GM12874 (cell line): ENCODE data around the gene F10.

ENCODE experiments used
- TF ChIP-seq, protein P1 (sequence below): IDR thresholded peaks from 2 replicates; pipeline ENCODE4 v1.5.1; 2011; ENCODE audit warnings: low read depth, mild to moderate bottlenecking, control low read depth, low read length, moderate library complexity; ENCODE audit not compliant: insufficient read depth

Gene F10

DNA sequence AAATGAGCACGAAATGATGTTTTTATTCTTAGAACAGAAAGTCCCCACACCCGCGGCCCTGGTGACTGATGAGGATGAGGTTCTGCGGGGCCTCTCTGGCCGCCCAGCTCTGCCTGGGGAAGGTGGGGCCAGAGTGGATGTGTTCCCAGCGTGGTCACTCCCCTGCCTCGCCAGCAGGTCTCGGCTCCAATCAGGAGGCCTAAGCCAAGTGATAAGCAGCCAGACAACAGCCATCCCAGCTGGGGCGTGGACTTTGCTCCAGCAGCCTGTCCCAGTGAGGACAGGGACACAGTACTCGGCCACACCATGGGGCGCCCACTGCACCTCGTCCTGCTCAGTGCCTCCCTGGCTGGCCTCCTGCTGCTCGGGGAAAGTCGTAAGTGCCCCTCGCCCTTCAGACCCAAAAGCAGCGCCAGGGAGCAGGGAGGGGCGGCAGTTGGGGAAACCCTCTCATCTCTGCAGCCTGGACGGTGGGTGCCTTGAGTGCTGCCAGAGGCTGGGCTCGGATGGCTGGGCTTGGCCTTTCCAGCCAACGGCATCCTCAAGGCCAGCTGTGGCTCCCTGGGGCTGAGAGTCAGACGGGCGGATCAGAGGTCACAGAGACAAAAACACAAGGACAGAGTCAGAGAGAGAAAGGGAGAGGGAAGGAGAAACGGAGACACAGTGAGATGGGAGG lies at the start of gene F10:
Gene F10, plus strand, starts transcription at position 250 of the 676 bp plus-strand sequence. Its CDS starts 57 bp downstream, at position 307.
- TF ChIP-seq, protein P1, sequence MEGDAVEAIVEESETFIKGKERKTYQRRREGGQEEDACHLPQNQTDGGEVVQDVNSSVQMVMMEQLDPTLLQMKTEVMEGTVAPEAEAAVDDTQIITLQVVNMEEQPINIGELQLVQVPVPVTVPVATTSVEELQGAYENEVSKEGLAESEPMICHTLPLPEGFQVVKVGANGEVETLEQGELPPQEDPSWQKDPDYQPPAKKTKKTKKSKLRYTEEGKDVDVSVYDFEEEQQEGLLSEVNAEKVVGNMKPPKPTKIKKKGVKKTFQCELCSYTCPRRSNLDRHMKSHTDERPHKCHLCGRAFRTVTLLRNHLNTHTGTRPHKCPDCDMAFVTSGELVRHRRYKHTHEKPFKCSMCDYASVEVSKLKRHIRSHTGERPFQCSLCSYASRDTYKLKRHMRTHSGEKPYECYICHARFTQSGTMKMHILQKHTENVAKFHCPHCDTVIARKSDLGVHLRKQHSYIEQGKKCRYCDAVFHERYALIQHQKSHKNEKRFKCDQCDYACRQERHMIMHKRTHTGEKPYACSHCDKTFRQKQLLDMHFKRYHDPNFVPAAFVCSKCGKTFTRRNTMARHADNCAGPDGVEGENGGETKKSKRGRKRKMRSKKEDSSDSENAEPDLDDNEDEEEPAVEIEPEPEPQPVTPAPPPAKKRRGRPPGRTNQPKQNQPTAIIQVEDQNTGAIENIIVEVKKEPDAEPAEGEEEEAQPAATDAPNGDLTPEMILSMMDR = no peak

DNA sequence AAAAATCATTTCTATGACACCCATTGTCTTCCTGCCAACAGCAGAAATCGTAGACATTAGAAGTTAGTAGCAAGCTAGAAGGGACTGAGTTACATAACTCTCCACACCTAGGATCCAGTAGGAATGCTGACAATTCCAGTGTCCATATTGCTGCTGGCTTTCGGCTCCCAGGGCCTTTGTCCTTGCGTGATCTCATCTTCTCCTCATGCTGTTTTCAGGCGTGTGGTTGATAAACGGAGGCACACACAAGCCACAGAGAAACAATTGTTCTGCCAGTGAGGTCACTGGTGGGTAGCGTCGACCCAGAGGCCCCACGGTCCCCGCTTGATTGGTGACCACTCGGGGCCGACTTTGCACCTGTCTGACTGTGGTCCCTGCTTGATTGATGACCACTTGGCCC lies 48.7 kb upstream of the F10 start:
- TF ChIP-seq, protein P1 = no peak

DNA sequence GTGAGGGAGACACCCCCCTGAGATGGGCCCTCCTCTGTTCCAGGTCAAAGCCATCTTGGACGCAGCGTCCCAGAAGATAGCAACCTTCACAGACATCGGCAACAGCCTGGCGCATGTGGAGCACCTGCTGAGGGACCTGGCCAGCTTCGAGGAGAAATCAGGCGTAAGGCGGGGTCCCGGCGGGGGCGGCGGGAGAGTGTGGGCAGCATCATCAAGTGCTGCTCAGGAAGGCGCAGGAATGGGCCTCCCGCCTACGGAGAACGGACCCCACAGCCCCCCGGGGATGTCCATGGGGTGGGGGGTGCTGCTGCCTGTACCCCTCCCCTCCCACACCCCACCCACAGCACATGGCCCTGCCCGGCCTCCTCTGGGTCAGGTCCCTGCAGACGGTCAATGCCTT lies 48.2 kb upstream of the F10 start:
- TF ChIP-seq, protein P1 = no peak

DNA sequence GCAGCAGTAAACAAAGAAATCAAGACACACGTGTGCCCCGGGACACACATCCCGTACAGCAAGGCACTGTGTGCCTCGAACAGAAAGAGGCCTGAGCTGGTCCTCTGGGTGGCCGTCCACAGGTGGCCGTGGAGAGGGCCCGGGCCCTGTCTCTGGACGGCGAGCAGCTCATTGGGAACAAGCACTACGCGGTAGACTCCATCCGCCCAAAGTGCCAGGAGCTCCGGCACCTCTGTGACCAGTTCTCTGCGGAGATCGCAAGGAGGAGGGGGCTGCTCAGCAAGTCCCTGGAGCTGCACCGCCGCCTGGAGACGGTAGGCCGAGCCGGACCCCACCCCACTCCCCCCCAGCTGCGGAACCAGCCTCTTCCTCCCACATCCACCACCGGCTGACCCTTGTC lies 47.7 kb upstream of the F10 start:
- TF ChIP-seq, protein P1 = no peak

DNA sequence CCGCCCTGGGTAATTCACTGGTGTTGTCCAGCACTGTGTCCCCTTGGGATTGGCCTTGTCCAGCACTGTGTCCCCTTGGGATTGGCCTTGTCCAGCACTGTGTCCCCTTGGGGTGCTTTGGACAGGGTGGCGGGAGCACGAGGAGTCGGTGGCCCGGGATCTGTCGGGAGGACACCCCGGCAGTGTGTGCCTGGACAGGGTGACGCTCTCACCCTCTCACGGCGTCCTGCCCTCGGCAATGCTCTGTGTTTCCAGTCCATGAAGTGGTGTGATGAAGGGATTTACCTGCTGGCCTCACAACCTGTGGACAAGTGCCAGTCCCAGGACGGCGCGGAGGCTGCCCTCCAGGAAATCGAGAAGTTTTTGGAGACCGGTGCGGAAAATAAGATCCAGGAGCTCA lies 46.9 kb upstream of the F10 start:
- TF ChIP-seq, protein P1 = no peak

DNA sequence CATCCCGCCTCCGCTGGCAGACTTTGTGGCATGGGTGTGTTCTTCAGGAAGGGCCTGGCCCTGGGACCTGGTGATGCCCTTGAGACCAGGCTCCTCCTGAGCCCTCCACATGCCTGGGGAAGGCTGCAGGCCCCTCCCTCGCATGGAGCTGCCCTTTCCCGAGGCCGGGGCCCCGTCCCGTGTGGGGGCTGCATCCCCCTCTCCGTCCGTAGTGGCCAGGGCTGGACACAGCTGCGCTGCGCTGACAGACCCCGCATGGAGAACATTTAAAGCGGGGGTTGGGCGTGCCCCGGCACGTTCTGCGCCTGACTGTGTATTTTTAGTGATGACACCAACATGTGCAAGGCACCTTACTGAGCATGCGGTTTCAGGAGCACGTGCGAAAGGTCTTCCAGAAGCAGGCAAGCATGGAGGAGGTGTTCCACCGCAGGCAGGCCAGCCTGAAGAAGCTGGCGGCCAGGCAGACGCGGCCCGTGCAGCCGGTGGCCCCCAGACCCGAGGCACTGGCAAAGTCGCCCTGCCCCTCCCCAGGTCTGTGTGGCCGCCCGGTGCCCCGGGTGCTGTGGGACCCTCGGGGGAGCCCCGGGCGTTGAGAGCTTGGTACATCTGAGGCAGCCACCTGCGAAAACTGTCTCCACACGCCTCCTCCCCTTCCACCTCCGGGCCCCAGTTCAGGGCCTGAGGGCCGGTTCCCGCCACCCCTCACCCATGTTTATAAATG lies 45.8 kb upstream of the F10 start:
- TF ChIP-seq, protein P1 = no peak

DNA sequence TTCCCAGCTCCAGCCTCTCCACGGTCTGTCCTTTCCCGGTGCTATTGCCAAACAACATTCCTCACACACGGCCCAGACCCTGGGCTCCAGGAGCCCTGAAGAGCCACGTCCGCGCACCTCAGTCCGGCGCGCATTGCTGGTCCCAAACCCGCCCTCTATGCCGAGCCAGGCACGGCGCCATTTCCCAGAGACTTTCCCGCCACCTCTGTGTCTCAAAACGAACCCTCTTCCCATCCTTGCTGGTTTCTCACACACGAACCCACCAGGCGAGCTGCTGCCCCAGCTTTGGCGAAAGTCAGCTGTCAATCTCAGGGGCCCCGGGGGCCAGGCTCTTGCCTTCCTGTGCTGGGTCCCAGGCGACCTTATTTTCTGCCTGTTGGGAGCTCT lies 45.0 kb upstream of the F10 start:
- TF ChIP-seq, protein P1 = no peak
